Activated CD8-positive, alpha-beta T cell treated with anti-CD3 and anti-CD28 coated beads for 36 hours (primary cell): ENCODE measurements around the gene NBEA. TPM values are rescaled to one million over a fixed set of nuclear protein-coding genes. Genes with fewer than 3 reads are reported as not detected.

Source experiments
- ATAC-seq: fragments of 200-7000 bp; cut with Tn5 transposase; one replicate; pipeline ENCODE4 v1.10.0; 2021; ENCODE audit warnings: mild to moderate bottlenecking, moderate library complexity
- CTCF ChIA-PET: fragments of 350-600 bp; sonication (Branson Sonifier 250); formaldehyde crosslinking; loops from one replicate; lab custom pipeline; 2021; ENCODE audit warnings: antibody characterized with exemption; lab: Charles Lee
- POLR2A ChIA-PET: fragments of 350-600 bp; sonication (Branson Sonifier 250); formaldehyde crosslinking; loops from one replicate; lab custom pipeline; 2021; ENCODE audit warnings: antibody characterized with exemption; lab: Charles Lee
- DNase-seq: peaks from one replicate; pipeline ENCODE4 v3.0.0-alpha.2; 2020
- H3K27ac Mint-ChIP-seq: one replicate; pipeline ENCODE4 v1.8.0; 2021; ENCODE audit warnings: mild to moderate bottlenecking, mixed read lengths
- H3K27me3 Mint-ChIP-seq: one replicate; pipeline ENCODE4 v1.8.0; 2021; ENCODE audit warnings: mixed read lengths
- H3K36me3 Mint-ChIP-seq: one replicate; pipeline ENCODE4 v1.8.0; 2021; ENCODE audit warnings: low read depth, mixed read lengths
- H3K4me1 Mint-ChIP-seq: one replicate; pipeline ENCODE4 v1.8.0; 2021; ENCODE audit warnings: low read depth, mixed read lengths
- H3K4me3 Mint-ChIP-seq: one replicate; pipeline ENCODE4 v1.8.0; 2021; ENCODE audit warnings: mild to moderate bottlenecking, moderate library complexity, mixed read lengths
- H3K9me3 Mint-ChIP-seq: one replicate; pipeline ENCODE4 v1.8.0; 2021; ENCODE audit warnings: mixed read lengths
- intact Hi-C: fragments of 100-400 bp; cut with micrococcal nuclease; formaldehyde crosslinking; loops from one replicate; pipeline ENCODE4 v1.10.0; 2022
- total RNA-seq, 2 experiments: library from RNA; stranded (reverse); gene quantifications; one replicate each; pipeline ENCODE4 v1.2.3, GENCODE V29; 2021
- TF ChIP-seq, protein P1 (sequence below): fragments of 200-600 bp; IDR thresholded peaks from one replicate; pipeline ENCODE4 v1.8.0; 2022; ENCODE audit warnings: antibody characterized with exemption, mild to moderate bottlenecking

The NBEA gene
- total RNA-seq, 2 experiments from 2014 or later: 0.38 to 0.60 TPM

- ChIA-PET CTCF (no interaction called here), POLR2A (no interaction called here)
- TF ChIP-seq, protein P1, sequence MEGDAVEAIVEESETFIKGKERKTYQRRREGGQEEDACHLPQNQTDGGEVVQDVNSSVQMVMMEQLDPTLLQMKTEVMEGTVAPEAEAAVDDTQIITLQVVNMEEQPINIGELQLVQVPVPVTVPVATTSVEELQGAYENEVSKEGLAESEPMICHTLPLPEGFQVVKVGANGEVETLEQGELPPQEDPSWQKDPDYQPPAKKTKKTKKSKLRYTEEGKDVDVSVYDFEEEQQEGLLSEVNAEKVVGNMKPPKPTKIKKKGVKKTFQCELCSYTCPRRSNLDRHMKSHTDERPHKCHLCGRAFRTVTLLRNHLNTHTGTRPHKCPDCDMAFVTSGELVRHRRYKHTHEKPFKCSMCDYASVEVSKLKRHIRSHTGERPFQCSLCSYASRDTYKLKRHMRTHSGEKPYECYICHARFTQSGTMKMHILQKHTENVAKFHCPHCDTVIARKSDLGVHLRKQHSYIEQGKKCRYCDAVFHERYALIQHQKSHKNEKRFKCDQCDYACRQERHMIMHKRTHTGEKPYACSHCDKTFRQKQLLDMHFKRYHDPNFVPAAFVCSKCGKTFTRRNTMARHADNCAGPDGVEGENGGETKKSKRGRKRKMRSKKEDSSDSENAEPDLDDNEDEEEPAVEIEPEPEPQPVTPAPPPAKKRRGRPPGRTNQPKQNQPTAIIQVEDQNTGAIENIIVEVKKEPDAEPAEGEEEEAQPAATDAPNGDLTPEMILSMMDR: no peak
- no peaks in the 10 kb centered on the region for H3K27me3 Mint-ChIP-seq
- DNase-seq (no peak), ATAC-seq (no peak)
- H3K4me3 Mint-ChIP-seq: no peak overlapping the region
- intact Hi-C loops: no loop called here
- H3K4me1 Mint-ChIP-seq: no peaks in the 10 kb centered on the region
- no peak overlapping the region for H3K27ac Mint-ChIP-seq
- no peaks in the 10 kb centered on the region for H3K9me3 Mint-ChIP-seq
- H3K36me3 Mint-ChIP-seq: no peaks in the 10 kb centered on the region
These were observed 237.4 kb downstream of the NBEA start for GRCh38 chr13:35179494-35179893.

GRCh38 chr13:35179920-35180663 lies 238.0 kb downstream of the NBEA start:
- DNase-seq: no peak
- CTCF ChIA-PET: no interaction called here
- no peaks in the 10 kb centered on the region for H3K4me1 Mint-ChIP-seq
- no peak overlapping the region for H3K27ac Mint-ChIP-seq
- H3K27me3 Mint-ChIP-seq: no peaks in the 10 kb centered on the region
- no peaks in the 10 kb centered on the region for H3K36me3 Mint-ChIP-seq
- intact Hi-C loops: no loop called here
- TF ChIP-seq, protein P1: no peak
- POLR2A ChIA-PET: no interaction called here
- H3K9me3 Mint-ChIP-seq: no peaks in the 10 kb centered on the region
- ATAC-seq: no peak
- H3K4me3 Mint-ChIP-seq: no peak overlapping the region

- Mint-ChIP-seq H3K27me3 (no peaks in the 10 kb centered on the region), H3K4me1 (no peaks in the 10 kb centered on the region), H3K36me3 (peaks cover 2% of the 10 kb centered on the region), H3K9me3 (peaks cover 3% of the 10 kb centered on the region), H3K27ac (no peak overlapping the region), H3K4me3 (no peak overlapping the region)
- ChIA-PET CTCF (interaction anchor here (1.6 kb wide), 1 partner anchor 26 kb away, joined by 4 read pairs; no protein-coding TSS in a partner anchor), POLR2A (no interaction called here)
- no peak for DNase-seq
- TF ChIP-seq, protein P1: no peak
- intact Hi-C loops: no loop called here
- ATAC-seq: no peak
These were observed 248.2 kb downstream of the NBEA start for GRCh38 chr13:35190241-35190640.

- CTCF ChIA-PET: interaction anchor here (0.7 to 1.6 kb wide), 2 partner anchors 27 to 207 kb away, joined by 3 to 4 read pairs; no protein-coding TSS in a partner anchor
- no peak for DNase-seq
- POLR2A ChIA-PET: no interaction called here
- H3K27me3 Mint-ChIP-seq: no peaks in the 10 kb centered on the region
- TF ChIP-seq, protein P1: no peak
- peaks cover 3% of the 10 kb centered on the region for H3K9me3 Mint-ChIP-seq
- intact Hi-C loops: no loop called here
- H3K27ac Mint-ChIP-seq: no peak overlapping the region
- H3K4me3 Mint-ChIP-seq: no peak overlapping the region
- ATAC-seq: no peak
- peaks cover 4% of the 10 kb centered on the region for H3K36me3 Mint-ChIP-seq
- H3K4me1 Mint-ChIP-seq: no peaks in the 10 kb centered on the region
These were observed 249.8 kb downstream of the NBEA start for GRCh38 chr13:35191883-35192282.

DNA sequence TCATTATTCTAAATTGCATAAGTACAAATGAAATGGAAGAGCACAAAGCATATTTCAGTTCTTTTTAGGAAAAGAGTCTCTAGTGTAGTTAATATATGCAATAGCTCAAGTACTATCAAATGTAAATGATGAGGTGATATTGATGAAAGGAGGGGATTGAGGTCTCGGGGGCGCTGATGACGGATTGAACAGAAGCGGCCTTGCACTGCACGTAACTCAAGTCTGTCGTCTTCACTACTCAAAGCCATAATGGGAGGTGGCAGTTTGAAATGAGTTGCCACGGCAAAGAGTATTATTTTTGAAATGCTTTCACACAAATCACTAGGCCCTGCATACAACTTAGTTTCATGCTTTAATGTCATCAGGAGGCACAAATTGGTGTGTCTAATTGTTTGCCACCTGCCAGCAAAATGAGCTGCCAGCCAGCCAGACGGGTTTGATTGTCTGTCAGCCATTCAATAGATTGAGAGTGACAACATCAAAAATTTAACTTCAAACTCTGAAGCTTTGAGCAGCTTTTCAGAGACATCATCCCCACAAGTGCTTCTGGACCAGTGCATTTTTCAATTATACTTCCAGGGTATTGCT lies 256.6 kb downstream of the NBEA start:
- H3K36me3 Mint-ChIP-seq: peaks cover 1% of the 10 kb centered on the region
- no peaks in the 10 kb centered on the region for H3K27me3 Mint-ChIP-seq
- no peaks in the 10 kb centered on the region for H3K4me1 Mint-ChIP-seq
- ChIA-PET CTCF (no interaction called here), POLR2A (no interaction called here)
- ATAC-seq: no peak
- DNase-seq: no peak
- no peaks in the 10 kb centered on the region for H3K9me3 Mint-ChIP-seq
- TF ChIP-seq, protein P1: no peak
- H3K4me3 Mint-ChIP-seq: no peak overlapping the region
- intact Hi-C loops: no loop called here
- H3K27ac Mint-ChIP-seq: no peak overlapping the region
